ENCODE results near the gene MICAL2.
A peak's percentile ranks its signal among the peaks of the same experiment; 100 is the strongest.

Gene MICAL2, protein sequence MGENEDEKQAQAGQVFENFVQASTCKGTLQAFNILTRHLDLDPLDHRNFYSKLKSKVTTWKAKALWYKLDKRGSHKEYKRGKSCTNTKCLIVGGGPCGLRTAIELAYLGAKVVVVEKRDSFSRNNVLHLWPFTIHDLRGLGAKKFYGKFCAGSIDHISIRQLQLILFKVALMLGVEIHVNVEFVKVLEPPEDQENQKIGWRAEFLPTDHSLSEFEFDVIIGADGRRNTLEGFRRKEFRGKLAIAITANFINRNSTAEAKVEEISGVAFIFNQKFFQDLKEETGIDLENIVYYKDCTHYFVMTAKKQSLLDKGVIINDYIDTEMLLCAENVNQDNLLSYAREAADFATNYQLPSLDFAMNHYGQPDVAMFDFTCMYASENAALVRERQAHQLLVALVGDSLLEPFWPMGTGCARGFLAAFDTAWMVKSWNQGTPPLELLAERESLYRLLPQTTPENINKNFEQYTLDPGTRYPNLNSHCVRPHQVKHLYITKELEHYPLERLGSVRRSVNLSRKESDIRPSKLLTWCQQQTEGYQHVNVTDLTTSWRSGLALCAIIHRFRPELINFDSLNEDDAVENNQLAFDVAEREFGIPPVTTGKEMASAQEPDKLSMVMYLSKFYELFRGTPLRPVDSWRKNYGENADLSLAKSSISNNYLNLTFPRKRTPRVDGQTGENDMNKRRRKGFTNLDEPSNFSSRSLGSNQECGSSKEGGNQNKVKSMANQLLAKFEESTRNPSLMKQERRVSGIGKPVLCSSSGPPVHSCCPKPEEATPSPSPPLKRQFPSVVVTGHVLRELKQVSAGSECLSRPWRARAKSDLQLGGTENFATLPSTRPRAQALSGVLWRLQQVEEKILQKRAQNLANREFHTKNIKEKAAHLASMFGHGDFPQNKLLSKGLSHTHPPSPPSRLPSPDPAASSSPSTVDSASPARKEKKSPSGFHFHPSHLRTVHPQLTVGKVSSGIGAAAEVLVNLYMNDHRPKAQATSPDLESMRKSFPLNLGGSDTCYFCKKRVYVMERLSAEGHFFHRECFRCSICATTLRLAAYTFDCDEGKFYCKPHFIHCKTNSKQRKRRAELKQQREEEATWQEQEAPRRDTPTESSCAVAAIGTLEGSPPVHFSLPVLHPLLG

DNA sequence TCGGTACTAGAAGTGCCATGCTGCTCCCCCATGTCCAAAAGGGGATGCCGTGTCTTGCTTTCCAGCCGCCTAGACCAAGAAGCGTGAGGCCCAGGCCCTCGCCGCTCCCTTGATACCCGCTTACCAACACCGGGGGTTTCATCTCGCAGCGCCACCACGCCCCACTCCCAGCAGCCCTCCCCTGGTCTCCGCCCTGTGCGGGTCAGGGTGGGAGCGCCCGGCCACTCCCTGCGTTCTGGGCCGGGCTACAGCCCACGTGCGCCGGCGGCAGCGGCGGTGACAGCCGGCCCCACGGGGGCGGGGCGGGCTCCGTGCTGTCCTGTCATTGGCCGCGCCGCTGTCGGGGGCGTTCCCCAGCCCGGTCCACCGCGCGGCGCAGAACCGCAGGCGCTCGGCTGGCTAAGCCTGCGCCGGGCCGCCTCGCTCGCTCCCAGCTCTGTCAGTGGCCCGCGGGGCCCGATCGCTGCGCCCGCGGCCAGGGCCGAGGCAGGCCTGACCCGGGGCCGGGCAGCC lies at the start of gene MICAL2:
MICAL2 (plus strand) TSS at position 390 of the 513 bp plus-strand sequence. CDS start 51,566 bp downstream, outside the sequence.
- DNase-seq = peak; percentile 88

DNA sequence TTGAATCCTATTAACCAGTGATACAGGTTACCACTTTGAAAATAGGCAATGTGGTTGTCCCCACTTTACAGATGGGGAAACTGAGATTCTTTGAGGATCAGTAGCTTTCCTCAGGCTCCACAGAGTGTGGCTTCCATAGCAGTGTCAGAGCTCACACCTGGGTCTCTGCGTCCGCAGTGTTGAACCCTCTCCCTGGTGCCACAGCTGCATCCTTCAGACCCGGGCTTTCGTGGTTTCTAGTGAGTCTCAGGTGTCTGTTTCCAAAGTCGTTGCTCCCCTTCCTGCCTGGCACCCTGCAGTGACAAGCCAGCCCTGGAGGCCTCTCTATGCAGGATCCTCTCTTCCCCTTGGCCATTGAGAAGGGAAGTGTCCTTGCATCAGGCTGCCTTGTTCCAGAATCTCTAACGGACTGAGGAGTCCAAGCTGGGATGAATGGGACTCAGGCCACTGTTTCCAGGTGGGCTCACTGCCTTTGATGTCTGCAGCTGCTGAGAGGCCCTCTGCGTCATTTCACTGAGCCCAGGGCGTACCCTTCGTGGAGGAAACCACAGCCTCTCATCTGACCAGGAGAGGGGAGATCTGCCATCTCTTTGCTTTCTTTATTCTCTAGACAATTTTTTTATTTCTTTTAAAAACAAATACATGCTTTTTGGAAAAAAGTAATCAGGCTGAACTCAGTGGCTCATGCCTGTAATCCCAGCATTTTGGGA lies 48.4 kb upstream of the MICAL2 start:
- DNase-seq = no peak

DNA sequence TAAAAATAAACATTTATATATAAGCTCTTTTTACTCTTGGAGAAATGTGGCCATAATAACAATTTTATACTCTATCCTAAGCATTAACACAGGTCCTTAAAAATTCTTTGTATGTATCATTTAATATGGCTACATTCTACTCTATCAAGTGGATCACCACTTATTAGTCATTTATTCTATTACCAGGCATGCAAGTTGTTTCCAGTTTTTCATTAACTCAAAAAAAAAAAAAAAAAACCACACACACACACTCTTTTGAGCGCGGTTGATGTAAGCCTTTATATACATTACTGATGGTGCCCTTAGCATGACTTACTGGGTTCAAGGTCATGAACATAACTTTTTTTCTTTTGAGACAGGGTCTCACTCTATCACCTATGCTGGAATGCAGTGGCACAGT lies 47.1 kb upstream of the MICAL2 start:
- no peak for DNase-seq

DNA sequence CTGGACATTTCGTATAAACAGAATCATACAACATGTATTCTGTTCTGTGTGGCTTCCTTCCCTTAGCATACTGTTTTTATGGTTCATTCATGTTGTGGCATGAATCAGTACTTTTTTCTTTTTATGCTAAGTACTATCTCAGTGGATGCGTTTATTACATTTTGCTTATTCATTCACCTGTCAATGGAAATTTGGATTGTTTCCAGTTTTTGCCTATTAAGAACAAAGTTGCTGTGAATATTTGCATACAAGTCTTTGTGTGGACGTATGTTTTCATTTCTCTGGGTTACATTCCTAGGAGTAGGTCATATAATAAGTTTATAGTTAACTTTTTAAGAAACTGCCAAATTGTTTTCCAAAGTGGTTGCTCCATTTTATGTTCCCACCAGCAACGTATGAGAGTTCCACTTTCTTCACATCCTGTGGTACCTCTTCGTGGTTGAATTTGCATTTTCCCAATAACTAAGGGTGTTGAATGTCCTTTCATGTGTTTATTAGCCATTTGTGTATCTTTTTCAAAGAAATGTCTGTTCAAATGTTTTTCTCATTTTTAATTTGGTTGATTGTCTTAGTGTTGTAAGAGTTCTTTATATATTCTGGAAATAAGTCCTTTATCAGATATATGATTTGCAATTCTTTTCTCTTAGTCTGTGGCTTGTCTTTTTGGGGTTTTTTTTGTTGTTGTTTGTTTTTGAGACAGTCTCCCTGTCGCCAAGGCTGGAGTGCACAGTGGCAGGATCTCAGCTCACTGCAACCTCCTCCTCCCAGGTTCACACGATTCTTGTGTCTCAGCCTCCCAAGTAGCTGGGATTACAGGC lies 46.0 kb upstream of the MICAL2 start:
- DNase-seq = no peak

DNA sequence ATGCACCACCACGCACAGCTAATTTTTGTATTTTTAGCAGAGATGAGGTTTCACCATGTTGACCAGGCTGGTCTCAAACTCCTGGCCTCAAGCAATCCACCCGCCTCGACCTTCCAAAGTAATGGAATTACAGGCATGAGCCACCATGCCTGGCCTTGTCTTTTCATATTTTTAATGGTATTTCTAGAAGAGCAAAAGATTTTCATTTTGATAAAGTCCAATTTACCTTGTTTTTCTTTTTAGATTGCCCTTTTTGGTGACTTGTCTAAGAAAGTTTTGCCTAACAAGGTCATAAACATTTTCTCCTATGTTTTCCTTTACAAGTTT lies 45.5 kb upstream of the MICAL2 start:
- no peak for DNase-seq

DNA sequence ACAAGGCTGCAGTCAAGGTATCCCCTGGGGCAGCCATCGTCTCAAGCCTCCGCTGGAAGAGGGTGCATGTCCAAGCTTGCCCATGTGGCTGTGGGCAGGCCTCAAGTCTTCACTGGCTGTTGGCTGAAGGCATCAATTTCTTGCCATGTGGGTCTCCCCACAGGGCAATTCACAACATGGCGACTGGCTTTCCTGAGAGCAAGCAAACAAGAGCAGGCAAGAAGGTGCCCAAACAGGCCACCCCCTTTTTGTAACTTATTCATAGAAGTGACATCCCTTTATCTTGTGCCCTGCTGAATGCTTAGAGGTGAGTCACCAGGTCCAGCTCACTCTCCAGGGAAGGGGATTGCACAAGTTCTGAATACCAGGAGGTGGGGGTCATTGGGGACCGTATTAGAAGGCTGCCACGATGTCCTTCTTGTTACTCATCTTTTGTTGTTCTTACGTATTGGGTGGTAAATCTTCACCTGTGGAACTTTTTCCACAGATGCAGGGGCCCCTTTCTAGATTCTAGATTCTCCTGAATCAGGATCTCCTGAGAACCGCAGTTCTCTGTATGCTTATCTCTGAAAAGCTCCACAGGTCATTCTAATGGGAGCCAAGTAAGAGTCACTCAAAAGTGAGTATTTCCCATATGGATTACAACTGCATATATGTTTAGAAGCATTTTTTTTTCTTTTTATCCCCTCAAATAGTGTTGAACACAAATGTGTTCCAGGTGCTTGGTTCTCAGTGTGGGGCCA lies 44.2 kb upstream of the MICAL2 start:
- no peak for DNase-seq

DNA sequence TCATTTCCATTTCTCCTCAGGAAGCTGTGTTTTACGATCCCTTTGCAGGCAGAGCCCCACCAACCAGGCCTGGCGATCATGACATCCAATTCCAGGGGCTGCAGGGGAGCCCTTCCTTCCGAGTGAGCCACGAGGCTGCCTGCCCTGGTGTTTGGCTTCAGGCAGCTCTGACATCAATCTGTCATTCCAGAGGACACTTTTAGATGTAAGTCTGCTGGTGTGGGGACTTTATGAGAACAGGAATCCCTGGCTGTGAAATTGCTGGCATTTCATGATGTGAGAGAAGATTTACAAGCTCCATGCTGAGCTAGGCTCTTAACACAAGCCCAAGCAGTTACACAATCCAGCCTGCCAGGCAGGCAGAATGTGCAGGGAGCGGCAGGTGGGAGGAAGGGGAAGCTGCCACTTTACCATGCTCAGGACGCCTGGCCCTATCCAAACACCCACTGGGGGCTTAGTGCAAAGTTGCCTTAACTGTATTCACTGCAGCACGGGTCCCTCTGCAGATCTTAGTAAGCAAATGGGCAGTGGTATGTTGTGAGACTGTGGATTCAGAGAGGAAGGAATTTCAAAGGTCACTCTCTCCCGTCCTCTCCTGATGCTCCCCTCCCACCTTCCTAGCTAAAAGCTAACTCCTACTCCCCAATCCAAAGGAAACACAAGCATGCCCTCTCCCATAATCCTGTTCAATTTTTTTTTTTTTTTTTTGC lies 43.4 kb upstream of the MICAL2 start:
- no peak for DNase-seq

DNA sequence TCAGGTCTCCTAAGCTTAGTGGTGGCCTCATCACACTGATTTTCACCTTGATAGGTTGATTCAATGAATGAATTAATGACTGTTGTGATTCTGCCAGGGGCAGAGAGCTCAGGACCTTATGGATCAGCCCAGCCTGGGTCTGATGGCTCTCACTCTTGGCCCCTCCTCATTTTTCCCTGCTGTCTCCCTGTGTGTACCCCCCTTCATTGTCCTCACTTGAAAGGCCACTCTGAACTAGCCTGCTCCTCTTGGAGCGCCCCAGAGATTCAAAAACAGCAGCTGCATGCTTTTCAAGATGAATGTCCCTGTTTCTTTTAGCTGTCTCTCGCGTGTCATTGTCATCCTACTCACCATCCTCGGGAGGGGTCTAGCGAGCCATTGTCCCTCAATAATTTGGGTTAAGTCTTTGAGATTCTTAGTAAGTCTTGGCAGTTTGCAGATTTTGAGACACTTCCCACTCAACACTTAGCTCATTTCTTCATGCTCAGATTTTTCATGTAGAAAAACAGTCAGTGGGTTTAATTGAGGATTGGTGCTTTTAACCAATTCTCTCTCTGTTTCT lies 42.5 kb upstream of the MICAL2 start:
- no peak for DNase-seq

DNA sequence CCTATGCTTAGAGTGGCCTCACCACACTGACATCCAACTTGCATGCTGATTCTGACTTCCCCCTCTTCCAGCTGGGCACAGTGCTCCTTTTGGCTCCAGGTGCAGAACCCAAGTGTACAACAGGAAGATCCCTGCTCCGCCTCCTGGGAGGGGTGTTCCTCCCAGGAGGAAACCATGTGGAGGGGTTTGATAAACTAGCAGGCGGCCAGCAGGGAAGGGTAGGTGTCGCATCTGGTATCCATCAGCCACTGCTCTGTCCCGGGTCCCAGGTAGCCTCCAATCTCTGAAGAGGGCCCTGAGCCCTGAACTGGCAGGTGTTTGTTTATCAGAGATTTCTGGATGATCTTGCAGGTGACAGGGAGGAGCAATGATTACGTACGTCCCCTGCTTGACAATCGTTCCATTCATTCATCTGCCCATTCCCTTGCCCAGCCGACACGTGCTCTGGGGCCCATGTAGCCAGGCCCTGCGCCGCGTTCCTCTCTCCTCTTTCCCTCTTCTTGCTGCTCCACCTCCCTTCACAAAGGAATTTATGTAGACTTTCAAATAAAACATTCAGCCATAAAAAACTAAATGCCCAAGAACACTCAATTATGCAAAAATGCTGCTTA lies 41.2 kb upstream of the MICAL2 start:
- no peak for DNase-seq

DNA sequence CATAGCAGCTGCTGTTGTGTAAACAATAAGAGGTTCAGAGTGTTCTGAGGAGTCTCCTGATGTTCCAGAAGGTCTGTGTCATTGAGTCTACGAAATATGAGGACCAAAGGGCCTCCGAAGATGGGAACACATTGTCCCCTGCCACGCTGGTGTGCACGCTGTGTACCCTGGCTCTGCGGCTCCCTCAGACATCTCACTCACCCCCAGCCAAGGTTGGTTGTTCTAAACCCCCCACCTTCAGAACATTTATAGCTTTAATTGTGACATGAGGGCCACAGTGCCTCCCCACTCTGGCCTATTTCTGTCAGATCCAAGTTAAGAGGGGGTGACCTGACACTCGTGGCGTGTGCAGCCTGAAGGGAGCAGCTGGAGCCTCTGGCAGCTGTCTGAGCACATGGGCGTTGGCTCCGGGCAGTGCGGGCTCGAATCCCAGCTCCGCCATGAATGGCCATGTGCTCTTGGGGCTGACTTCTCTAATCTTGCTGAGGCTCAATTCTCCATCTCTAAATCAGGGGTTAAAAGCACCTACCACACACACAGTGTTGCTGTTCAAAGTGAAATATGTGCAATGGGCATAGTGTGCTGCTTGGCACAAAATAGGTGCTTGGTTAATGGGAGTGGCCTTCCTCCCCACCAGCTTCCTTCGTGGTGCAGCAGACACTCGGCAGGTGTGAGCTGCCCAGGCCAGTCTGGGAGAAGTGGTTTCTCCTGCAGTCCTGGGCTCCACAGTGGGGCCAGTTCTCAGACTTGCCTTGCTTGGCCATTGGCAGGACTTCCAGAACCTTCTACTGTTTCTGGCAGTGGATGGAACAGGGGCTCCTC lies 39.7 kb upstream of the MICAL2 start:
- DNase-seq = no peak

DNA sequence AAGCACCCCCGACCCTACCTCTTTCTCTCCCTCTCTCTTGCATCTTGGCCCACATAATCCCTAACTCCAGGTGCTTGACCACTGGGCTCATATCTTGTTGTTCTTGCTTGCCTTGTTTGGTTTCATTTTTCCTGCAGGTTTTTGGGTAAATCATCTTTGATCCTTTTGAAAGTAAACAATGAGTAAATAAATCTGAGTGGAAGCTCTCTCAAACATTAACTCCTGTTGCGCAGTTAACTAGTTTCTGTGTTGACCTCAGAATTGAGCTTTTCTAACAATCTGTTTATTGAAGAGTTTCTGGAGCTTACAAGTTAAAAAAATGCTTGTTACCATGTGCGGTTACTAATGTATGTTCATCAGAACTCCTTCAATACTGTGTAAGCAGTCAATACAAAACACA lies 38.8 kb upstream of the MICAL2 start:
- no peak for DNase-seq

DNA sequence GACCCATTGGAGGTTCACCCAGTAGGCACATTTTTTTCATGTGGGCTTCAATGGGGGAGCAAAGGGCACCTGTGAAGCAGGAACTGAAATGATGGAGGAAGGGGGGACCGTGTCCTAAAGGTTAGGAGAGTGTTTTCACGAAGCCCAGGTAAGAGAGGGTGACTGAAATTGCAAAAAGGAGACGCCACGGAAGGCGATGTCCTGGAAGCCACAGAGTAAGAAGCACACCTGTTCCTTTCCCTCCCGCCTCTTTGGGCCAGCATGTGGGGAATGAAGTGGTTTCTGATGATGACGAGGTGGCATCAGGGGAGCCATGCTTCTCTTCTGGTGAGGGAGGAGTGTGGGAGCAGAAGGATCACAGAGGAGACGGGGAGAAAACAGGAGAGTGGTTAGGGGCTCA lies 37.0 kb upstream of the MICAL2 start:
- DNase-seq = no peak

DNA sequence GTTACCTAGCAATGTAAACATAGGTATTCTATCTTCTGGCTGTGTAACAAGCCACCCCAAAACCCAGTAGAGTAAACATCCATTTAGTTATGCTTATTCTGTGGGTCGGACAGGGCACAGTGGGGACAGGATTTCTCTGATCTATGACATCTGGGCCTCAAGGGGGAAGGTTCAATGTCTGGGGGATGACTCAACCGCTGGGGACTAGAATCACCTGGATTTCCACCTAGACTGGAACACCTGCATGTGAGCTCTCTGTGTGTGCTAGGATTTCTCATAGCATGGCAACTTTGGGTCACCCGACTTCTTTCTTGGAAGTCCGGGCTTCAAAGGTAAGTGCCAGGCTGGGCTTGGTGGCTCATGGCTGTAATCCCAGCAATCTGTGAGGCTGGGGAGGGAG lies 36.5 kb upstream of the MICAL2 start:
- DNase-seq = no peak

DNA sequence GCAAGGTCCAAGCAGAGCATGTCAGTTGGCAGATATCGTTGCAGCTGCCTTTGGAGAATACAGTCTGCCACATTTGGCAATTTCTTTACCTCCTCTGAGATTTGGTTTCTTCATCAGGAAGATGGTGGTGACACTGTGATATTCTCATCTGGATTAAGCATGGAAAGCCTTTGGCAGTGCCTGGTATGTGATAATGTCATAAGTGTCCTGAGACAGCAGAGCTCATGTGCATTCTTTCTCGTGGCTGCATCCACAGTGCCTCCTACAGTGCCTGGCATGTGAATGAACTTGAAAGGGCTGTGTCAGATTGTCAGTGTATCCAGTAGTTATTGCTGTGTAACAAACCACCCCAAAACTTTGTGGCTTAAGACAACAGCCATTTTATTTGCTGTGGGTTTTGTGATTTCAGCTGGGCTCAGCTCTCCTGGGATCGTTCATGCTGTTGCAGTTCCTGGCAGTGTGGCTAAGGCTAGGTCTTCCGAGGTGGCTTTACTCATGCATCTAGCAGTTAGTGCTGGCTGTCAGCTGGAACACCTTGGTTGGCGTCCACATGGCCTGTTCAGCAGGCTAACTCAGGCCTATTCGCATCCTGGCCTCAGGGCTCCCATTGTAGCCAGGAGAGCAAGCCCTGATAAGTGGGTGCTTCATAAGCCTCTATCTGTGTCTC lies 35.7 kb upstream of the MICAL2 start:
- DNase-seq = no peak

DNA sequence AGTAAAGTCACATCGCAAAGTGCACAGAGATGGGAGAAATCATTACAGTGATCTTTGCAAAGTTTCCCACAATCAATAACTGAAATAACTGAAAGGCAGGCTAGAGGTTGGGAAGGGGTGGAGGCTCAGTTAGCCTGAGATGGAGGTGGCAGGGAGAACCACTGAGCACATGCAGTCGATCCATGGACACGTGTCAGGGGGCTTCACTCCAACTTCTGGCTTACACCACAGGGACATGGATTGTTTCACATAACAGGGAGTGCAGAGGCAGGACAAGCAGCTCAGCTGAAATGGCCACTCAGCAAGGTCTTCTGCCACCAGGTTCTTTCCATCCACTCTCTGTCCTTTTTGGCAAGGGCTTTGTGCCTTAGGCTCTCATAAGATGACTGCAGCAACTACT lies 35.1 kb upstream of the MICAL2 start:
- DNase-seq = no peak

DNA sequence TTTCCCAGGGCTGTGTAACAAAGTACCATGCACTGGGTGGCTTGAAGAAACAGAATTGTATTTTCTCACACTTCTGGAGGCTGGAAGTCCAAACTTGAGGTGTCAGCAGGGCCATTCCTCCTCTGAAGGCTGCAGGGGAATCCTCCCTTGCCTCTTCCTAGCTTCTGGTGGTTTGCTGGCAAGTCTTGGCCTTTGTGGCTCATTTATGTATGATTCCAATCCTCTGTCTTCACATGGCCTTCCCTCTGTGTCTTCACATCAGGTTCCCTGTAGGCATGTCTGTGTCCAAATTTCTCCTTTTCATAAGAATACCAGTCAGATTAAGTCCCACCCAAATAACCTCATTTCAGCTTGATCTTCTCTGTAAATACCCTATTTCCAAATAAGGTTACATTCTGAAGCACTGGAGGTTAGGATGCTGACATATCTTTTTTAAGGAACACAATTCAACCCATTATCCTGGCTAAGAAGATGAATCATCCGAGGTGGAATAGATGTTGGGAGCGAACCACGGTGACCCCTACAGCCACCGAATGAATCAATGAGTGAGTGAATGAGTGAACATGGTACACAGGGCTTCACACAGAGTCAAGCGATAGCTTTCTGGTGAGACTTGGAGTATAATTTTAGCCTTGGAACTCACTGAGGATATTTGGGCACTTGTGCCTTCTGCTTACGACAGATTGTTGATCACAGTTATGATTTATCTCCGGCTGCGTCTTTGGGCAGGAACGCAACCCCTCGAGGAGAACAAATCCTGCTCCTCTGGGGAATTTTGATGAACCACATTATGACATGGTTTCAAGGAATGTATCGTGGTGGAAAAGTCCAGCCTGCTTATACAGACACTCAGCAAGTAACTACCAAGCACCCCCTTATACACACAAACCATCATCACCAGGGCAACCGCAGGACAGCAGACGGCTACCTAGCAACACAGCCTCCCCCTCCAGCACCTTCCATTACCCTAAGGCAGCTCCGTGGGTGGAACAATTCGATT lies 34.3 kb upstream of the MICAL2 start:
- no peak for DNase-seq
